Measurements from ENCODE around the gene ANKRD40.

GRCh38 chr17:50682938-50683337, 24.8 kb downstream of the ANKRD40 start:
- TF ChIP-seq, protein P1, sequence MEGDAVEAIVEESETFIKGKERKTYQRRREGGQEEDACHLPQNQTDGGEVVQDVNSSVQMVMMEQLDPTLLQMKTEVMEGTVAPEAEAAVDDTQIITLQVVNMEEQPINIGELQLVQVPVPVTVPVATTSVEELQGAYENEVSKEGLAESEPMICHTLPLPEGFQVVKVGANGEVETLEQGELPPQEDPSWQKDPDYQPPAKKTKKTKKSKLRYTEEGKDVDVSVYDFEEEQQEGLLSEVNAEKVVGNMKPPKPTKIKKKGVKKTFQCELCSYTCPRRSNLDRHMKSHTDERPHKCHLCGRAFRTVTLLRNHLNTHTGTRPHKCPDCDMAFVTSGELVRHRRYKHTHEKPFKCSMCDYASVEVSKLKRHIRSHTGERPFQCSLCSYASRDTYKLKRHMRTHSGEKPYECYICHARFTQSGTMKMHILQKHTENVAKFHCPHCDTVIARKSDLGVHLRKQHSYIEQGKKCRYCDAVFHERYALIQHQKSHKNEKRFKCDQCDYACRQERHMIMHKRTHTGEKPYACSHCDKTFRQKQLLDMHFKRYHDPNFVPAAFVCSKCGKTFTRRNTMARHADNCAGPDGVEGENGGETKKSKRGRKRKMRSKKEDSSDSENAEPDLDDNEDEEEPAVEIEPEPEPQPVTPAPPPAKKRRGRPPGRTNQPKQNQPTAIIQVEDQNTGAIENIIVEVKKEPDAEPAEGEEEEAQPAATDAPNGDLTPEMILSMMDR (conservative IDR thresholded peaks at IDR 0.05): no peak
- no peak for TF ChIP-seq ZFX (IDR thresholded peaks at IDR 0.05)
